GM21528 (cell line): ENCODE results near the gene CYP26A1.

ENCODE experiments used
- ATAC-seq: cut with Tn5 transposase; IDR thresholded peaks from one replicate; pipeline ENCODE4 v1.9.1; 2021; ENCODE audit warnings: mild to moderate bottlenecking, moderate library complexity; ENCODE audit not compliant: unreplicated experiment, low FRiP score

Gene CYP26A1

GRCh38 chr10:93110472-93111146 is 36.9 kb downstream of the CYP26A1 start:
- no peak for ATAC-seq

GRCh38 chr10:93113042-93113441 is 39.3 kb downstream of the CYP26A1 start:
- ATAC-seq, result no peak

GRCh38 chr10:93115661-93116383 is 42.1 kb downstream of the CYP26A1 start:
- no peak for ATAC-seq

- no peak for ATAC-seq
Observed at GRCh38 chr10:93121311-93121710, 47.6 kb downstream of the CYP26A1 start.

GRCh38 chr10:93123766-93124165 is 50.1 kb downstream of the CYP26A1 start:
- ATAC-seq, result no peak

- no peak for ATAC-seq
Observed at GRCh38 chr10:93124580-93125318, 51.1 kb downstream of the CYP26A1 start.

GRCh38 chr10:93125966-93126365 is 52.3 kb downstream of the CYP26A1 start:
- ATAC-seq, result no peak

- no peak for ATAC-seq
Observed at GRCh38 chr10:93126483-93127052, 52.9 kb downstream of the CYP26A1 start.
